WTC11 (cell line): ENCODE results near the gene TTI1. TPM values are rescaled to one million over a fixed set of nuclear protein-coding genes. Genes with fewer than 3 reads are reported as not detected.

ENCODE experiments used
- ATAC-seq: fragments of 200-7000 bp; cut with Tn5 transposase; 2 replicates; pipeline ENCODE4 v1.10.0; 2021; ENCODE audit warnings: mild to moderate bottlenecking, moderate library complexity
- CTCF ChIA-PET: fragments of 300-600 bp; sonication (Branson Sonifier 250); formaldehyde crosslinking; loops from one replicate; lab custom pipeline; 2021; ENCODE audit warnings: antibody characterized with exemption; lab: Charles Lee
- POLR2A ChIA-PET: fragments of 350-600 bp; sonication (Branson Sonifier 250); formaldehyde crosslinking; loops from one replicate; lab custom pipeline; 2021; ENCODE audit warnings: antibody characterized with exemption; lab: Charles Lee
- DNase-seq: peaks from one replicate; pipeline ENCODE4 v3.0.0; 2021; ENCODE audit warnings: low spot score
- H3K27ac Mint-ChIP-seq: 2 replicates; pipeline ENCODE4 v1.8.0; 2021; ENCODE audit warnings: mixed read lengths
- H3K27me3 Mint-ChIP-seq: 2 replicates; pipeline ENCODE4 v1.8.0; 2021; ENCODE audit warnings: low read depth, mild to moderate bottlenecking, moderate library complexity, mixed read lengths
- H3K36me3 Mint-ChIP-seq: 2 replicates; pipeline ENCODE4 v1.8.0; 2021; ENCODE audit warnings: mixed read lengths
- H3K4me1 Mint-ChIP-seq: 2 replicates; pipeline ENCODE4 v1.8.0; 2022; ENCODE audit warnings: mixed read lengths
- H3K4me3 Mint-ChIP-seq: 2 replicates; pipeline ENCODE4 v1.8.0; 2021; ENCODE audit warnings: mild to moderate bottlenecking, moderate library complexity, mixed read lengths
- H3K9me3 Mint-ChIP-seq: 2 replicates; pipeline ENCODE4 v1.8.0; 2021; ENCODE audit warnings: mixed read lengths
- CBFB ChIP-seq: sonication (generic); formaldehyde crosslinking; IDR thresholded peaks from 2 replicates; pipeline ENCODE4 v1.8.1; 2022; ENCODE audit warnings: mild to moderate bottlenecking, low read depth, missing genetic modification reagents
- CREB1 ChIP-seq: sonication (generic); formaldehyde crosslinking; IDR thresholded peaks from 2 replicates; pipeline ENCODE4 v1.8.0; 2023; ENCODE audit warnings: mild to moderate bottlenecking, missing genetic modification reagents
- CREM ChIP-seq: sonication (generic); formaldehyde crosslinking; IDR thresholded peaks from 2 replicates; pipeline ENCODE4 v1.8.1; 2022; ENCODE audit warnings: mild to moderate bottlenecking, missing genetic modification reagents, moderate library complexity
- ESRRA ChIP-seq: sonication (generic); formaldehyde crosslinking; IDR thresholded peaks from 2 replicates; pipeline ENCODE4 v1.8.1; 2022; ENCODE audit warnings: mild to moderate bottlenecking, missing genetic modification reagents, borderline replicate concordance
- FOXJ3 ChIP-seq: sonication (generic); formaldehyde crosslinking; IDR thresholded peaks from 2 replicates; pipeline ENCODE4 v1.9.0; 2021; ENCODE audit warnings: missing genetic modification reagents, mild to moderate bottlenecking, borderline replicate concordance
- FOXP1 ChIP-seq: sonication (generic); formaldehyde crosslinking; IDR thresholded peaks from 2 replicates; pipeline ENCODE4 v1.8.0; 2022; ENCODE audit warnings: missing genetic modification reagents, mild to moderate bottlenecking, moderate library complexity, borderline replicate concordance
- GABPB1 ChIP-seq: sonication (generic); formaldehyde crosslinking; IDR thresholded peaks from 2 replicates; pipeline ENCODE4 v1.8.1; 2023; ENCODE audit warnings: mild to moderate bottlenecking, missing genetic modification reagents
- GRHL2 ChIP-seq: fragments of 250-450 bp; sonication (Bioruptor Pico); IDR thresholded peaks from 2 replicates; pipeline ENCODE4 v1.8.0; 2022; ENCODE audit warnings: mild to moderate bottlenecking, moderate library complexity; ENCODE audit not compliant: insufficient replicate concordance, severe bottlenecking
- JAZF1 ChIP-seq: fragments of 250-450 bp; sonication (Bioruptor Pico); IDR thresholded peaks from 2 replicates; pipeline ENCODE4 v1.9.0; 2021; ENCODE audit warnings: moderate library complexity, mild to moderate bottlenecking, inconsistent platforms
- KAT7 ChIP-seq: sonication (generic); formaldehyde crosslinking; IDR thresholded peaks from 2 replicates; pipeline ENCODE4 v1.8.1; 2023; ENCODE audit warnings: missing genetic modification reagents, mild to moderate bottlenecking, borderline replicate concordance
- NFE2L1 ChIP-seq: sonication (generic); formaldehyde crosslinking; IDR thresholded peaks from 2 replicates; pipeline ENCODE4 v1.8.1; 2023; ENCODE audit warnings: missing genetic modification reagents
- NR1H2 ChIP-seq: sonication (generic); formaldehyde crosslinking; IDR thresholded peaks from 2 replicates; pipeline ENCODE4 v1.9.0; 2021; ENCODE audit warnings: mild to moderate bottlenecking, moderate library complexity, missing genetic modification reagents
- NR2C2 ChIP-seq: sonication (generic); formaldehyde crosslinking; IDR thresholded peaks from 2 replicates; pipeline ENCODE4 v1.8.0; 2022; ENCODE audit warnings: mild to moderate bottlenecking, missing genetic modification reagents
- RELA ChIP-seq: sonication (generic); formaldehyde crosslinking; IDR thresholded peaks from 2 replicates; pipeline ENCODE4 v1.8.1; 2022; ENCODE audit warnings: missing genetic modification reagents, mild to moderate bottlenecking, borderline replicate concordance
- SOX15 ChIP-seq: fragments of 250-450 bp; sonication (Bioruptor Pico); IDR thresholded peaks from 2 replicates; pipeline ENCODE4 v1.9.0; 2021; ENCODE audit warnings: mild to moderate bottlenecking
- SP1 ChIP-seq: sonication (generic); formaldehyde crosslinking; conservative IDR thresholded peaks from 2 replicates; pipeline ENCODE4 v1.8.1; 2022; ENCODE audit warnings: missing genetic modification reagents
- STAT6 ChIP-seq: sonication (generic); formaldehyde crosslinking; conservative IDR thresholded peaks from 2 replicates; pipeline ENCODE4 v1.8.1; 2023; ENCODE audit warnings: mild to moderate bottlenecking, low read depth, missing genetic modification reagents, moderate library complexity
- TEAD1 ChIP-seq: sonication (generic); formaldehyde crosslinking; IDR thresholded peaks from 2 replicates; pipeline ENCODE4 v1.8.0; 2022; ENCODE audit warnings: mild to moderate bottlenecking, missing genetic modification reagents
- USF1 ChIP-seq: sonication (generic); formaldehyde crosslinking; IDR thresholded peaks from 2 replicates; pipeline ENCODE4 v1.8.0; 2022; ENCODE audit warnings: mild to moderate bottlenecking, missing genetic modification reagents
- ZNF219 ChIP-seq: sonication (generic); formaldehyde crosslinking; IDR thresholded peaks from 2 replicates; pipeline ENCODE4 v1.8.0; 2023; ENCODE audit warnings: missing genetic modification reagents, mild to moderate bottlenecking, borderline replicate concordance
- ZNF232 ChIP-seq: sonication (generic); formaldehyde crosslinking; IDR thresholded peaks from 2 replicates; pipeline ENCODE4 v1.8.0; 2022; ENCODE audit warnings: mild to moderate bottlenecking, missing genetic modification reagents
- ZNF423 ChIP-seq: fragments of 250-450 bp; sonication (Bioruptor Pico); IDR thresholded peaks from 2 replicates; pipeline ENCODE4 v2.1.2; 2022; ENCODE audit warnings: mild to moderate bottlenecking, moderate library complexity
- total RNA-seq: library from RNA; stranded (reverse); gene quantifications from 3 replicates; pipeline ENCODE4 v1.2.3, GENCODE V29; 2021
- TF ChIP-seq, protein P1 (sequence below): fragments of 250-450 bp; sonication (Bioruptor Pico); IDR thresholded peaks from 2 replicates; pipeline ENCODE4 v2.1.2; 2022; ENCODE audit warnings: mild to moderate bottlenecking, moderate library complexity
- TF ChIP-seq, protein P2 (sequence below): sonication (generic); formaldehyde crosslinking; IDR thresholded peaks from 2 replicates; pipeline ENCODE4 v1.8.0; 2022; ENCODE audit warnings: missing genetic modification reagents
- TF ChIP-seq, protein P3 (sequence below): sonication (generic); formaldehyde crosslinking; IDR thresholded peaks from 2 replicates; pipeline ENCODE4 v1.8.1; 2023; ENCODE audit warnings: mild to moderate bottlenecking, missing genetic modification reagents, moderate library complexity
- TF ChIP-seq, protein P4 (sequence below): sonication (generic); formaldehyde crosslinking; IDR thresholded peaks from 2 replicates; pipeline ENCODE4 v1.8.1; 2023; ENCODE audit warnings: mild to moderate bottlenecking, missing genetic modification reagents

The TTI1 gene
- total RNA-seq, 1 experiment from 2014 or later, result 43.5 TPM

GRCh38 chr20:37946946-37947345 is 86.3 kb downstream of the TTI1 start:
- CTCF ChIA-PET, result interaction anchor here (1.5 kb wide), 1 partner anchor 34 kb away, joined by 3 read pairs; no protein-coding TSS in a partner anchor
- Mint-ChIP-seq H3K4me1 (peaks cover 3% of the 10 kb centered on the region; the same call in 1 of the 2 replicates), H3K27me3 (no peaks in the 10 kb centered on the region; the same call in 1 of the 2 replicates), H3K36me3 (peaks cover 2% of the 10 kb centered on the region; the same call in 1 of the 2 replicates), H3K9me3 (peaks cover 15% of the 10 kb centered on the region), H3K27ac (no peak overlapping the region), H3K4me3 (no peak overlapping the region)
- ATAC-seq (no peak), DNase-seq (no peak)
- POLR2A ChIA-PET, result no interaction called here
- TF ChIP-seq STAT6 (CRISPR knock-in tag) (no peak), CREB1 (CRISPR knock-in tag) (no peak), RELA (CRISPR knock-in tag) (no peak), ZNF423 (CRISPR knock-in tag) (no peak), CREM (CRISPR knock-in tag) (no peak), SOX15 (CRISPR knock-in tag) (no peak), NFE2L1 (no peak), CBFB (CRISPR knock-in tag) (no peak), ZNF219 (no peak), TEAD1 (CRISPR knock-in tag) (no peak), SP1 (no peak), ESRRA (CRISPR knock-in tag) (no peak), NR2C2 (CRISPR knock-in tag) (no peak)
- TF ChIP-seq, protein P1, sequence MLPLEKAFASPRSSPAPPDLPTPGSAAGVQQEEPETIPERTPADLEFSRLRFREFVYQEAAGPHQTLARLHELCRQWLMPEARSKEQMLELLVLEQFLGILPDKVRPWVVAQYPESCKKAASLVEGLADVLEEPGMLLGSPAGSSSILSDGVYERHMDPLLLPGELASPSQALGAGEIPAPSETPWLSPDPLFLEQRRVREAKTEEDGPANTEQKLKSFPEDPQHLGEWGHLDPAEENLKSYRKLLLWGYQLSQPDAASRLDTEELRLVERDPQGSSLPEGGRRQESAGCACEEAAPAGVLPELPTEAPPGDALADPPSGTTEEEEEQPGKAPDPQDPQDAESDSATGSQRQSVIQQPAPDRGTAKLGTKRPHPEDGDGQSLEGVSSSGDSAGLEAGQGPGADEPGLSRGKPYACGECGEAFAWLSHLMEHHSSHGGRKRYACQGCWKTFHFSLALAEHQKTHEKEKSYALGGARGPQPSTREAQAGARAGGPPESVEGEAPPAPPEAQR (CRISPR knock-in tag), result no peak

- ATAC-seq (no peak), DNase-seq (no peak)
- ChIA-PET POLR2A (no interaction called here), CTCF (interaction anchor here (1.5 to 3.1 kb wide), 4 partner anchors 26 to 381 kb away, joined by 4 to 11 read pairs (median 8); no protein-coding TSS in a partner anchor)
- Mint-ChIP-seq H3K4me1 (peaks cover 3% of the 10 kb centered on the region; the same call in 1 of the 2 replicates), H3K27me3 (no peaks in the 10 kb centered on the region; the same call in 1 of the 2 replicates), H3K27ac (no peak overlapping the region), H3K4me3 (no peak overlapping the region), H3K36me3 (peaks cover 2% of the 10 kb centered on the region; the same call in 1 of the 2 replicates), H3K9me3 (peaks cover 15% of the 10 kb centered on the region)
- TF ChIP-seq ZNF232 (CRISPR knock-in tag) (no peak), JAZF1 (no peak), SOX15 (CRISPR knock-in tag) (no peak), GABPB1 (CRISPR knock-in tag) (no peak), NR1H2 (CRISPR knock-in tag) (no peak), KAT7 (CRISPR knock-in tag) (no peak), USF1 (CRISPR knock-in tag) (no peak), FOXP1 (CRISPR knock-in tag) (no peak), GRHL2 (CRISPR knock-in tag) (no peak), FOXJ3 (CRISPR knock-in tag) (no peak)
- TF ChIP-seq, protein P2, sequence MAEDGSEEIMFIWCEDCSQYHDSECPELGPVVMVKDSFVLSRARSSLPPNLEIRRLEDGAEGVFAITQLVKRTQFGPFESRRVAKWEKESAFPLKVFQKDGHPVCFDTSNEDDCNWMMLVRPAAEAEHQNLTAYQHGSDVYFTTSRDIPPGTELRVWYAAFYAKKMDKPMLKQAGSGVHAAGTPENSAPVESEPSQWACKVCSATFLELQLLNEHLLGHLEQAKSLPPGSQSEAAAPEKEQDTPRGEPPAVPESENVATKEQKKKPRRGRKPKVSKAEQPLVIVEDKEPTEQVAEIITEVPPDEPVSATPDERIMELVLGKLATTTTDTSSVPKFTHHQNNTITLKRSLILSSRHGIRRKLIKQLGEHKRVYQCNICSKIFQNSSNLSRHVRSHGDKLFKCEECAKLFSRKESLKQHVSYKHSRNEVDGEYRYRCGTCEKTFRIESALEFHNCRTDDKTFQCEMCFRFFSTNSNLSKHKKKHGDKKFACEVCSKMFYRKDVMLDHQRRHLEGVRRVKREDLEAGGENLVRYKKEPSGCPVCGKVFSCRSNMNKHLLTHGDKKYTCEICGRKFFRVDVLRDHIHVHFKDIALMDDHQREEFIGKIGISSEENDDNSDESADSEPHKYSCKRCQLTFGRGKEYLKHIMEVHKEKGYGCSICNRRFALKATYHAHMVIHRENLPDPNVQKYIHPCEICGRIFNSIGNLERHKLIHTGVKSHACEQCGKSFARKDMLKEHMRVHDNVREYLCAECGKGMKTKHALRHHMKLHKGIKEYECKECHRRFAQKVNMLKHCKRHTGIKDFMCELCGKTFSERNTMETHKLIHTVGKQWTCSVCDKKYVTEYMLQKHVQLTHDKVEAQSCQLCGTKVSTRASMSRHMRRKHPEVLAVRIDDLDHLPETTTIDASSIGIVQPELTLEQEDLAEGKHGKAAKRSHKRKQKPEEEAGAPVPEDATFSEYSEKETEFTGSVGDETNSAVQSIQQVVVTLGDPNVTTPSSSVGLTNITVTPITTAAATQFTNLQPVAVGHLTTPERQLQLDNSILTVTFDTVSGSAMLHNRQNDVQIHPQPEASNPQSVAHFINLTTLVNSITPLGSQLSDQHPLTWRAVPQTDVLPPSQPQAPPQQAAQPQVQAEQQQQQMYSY, result no peak
- TF ChIP-seq, protein P3, sequence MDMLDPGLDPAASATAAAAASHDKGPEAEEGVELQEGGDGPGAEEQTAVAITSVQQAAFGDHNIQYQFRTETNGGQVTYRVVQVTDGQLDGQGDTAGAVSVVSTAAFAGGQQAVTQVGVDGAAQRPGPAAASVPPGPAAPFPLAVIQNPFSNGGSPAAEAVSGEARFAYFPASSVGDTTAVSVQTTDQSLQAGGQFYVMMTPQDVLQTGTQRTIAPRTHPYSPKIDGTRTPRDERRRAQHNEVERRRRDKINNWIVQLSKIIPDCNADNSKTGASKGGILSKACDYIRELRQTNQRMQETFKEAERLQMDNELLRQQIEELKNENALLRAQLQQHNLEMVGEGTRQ (CRISPR knock-in tag), result no peak
- TF ChIP-seq, protein P4, sequence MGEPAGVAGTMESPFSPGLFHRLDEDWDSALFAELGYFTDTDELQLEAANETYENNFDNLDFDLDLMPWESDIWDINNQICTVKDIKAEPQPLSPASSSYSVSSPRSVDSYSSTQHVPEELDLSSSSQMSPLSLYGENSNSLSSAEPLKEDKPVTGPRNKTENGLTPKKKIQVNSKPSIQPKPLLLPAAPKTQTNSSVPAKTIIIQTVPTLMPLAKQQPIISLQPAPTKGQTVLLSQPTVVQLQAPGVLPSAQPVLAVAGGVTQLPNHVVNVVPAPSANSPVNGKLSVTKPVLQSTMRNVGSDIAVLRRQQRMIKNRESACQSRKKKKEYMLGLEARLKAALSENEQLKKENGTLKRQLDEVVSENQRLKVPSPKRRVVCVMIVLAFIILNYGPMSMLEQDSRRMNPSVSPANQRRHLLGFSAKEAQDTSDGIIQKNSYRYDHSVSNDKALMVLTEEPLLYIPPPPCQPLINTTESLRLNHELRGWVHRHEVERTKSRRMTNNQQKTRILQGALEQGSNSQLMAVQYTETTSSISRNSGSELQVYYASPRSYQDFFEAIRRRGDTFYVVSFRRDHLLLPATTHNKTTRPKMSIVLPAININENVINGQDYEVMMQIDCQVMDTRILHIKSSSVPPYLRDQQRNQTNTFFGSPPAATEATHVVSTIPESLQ (CRISPR knock-in tag), result no peak
These were observed 88.1 kb downstream of the TTI1 start for GRCh38 chr20:37945091-37945547.
